HUES48 (cell line): ENCODE results near the gene DUOX1.

Source experiments
- H3K27ac ChIP-seq: one replicate; pipeline ENCODE4 v1.7.0; 2013; ENCODE audit warnings: low read depth, low read length, inconsistent platforms
- H3K27me3 ChIP-seq: 2 replicates; pipeline ENCODE4 v1.6.1; 2013; ENCODE audit warnings: mild to moderate bottlenecking, low read length; ENCODE audit not compliant: control insufficient read depth, insufficient read depth
- H3K36me3 ChIP-seq: 2 replicates; pipeline ENCODE4 v1.6.1; 2013; ENCODE audit warnings: low read length; ENCODE audit not compliant: control insufficient read depth, insufficient read depth
- H3K4me1 ChIP-seq: 2 replicates; pipeline ENCODE4 v1.6.1; 2013; ENCODE audit warnings: mild to moderate bottlenecking, low read length; ENCODE audit not compliant: control insufficient read depth, insufficient read depth
- H3K4me3 ChIP-seq: 2 replicates; pipeline ENCODE4 v1.5.1; 2013; ENCODE audit warnings: mild to moderate bottlenecking, low read depth, low read length
- H3K9ac ChIP-seq: 2 replicates; pipeline ENCODE4 v1.6.1; 2013; ENCODE audit warnings: mild to moderate bottlenecking, low read depth, low read length, moderate library complexity
- H3K9me3 ChIP-seq: 2 replicates; pipeline ENCODE4 v1.6.1; 2013; ENCODE audit warnings: low read length; ENCODE audit not compliant: control insufficient read depth, insufficient read depth

The DUOX1 gene

DNA sequence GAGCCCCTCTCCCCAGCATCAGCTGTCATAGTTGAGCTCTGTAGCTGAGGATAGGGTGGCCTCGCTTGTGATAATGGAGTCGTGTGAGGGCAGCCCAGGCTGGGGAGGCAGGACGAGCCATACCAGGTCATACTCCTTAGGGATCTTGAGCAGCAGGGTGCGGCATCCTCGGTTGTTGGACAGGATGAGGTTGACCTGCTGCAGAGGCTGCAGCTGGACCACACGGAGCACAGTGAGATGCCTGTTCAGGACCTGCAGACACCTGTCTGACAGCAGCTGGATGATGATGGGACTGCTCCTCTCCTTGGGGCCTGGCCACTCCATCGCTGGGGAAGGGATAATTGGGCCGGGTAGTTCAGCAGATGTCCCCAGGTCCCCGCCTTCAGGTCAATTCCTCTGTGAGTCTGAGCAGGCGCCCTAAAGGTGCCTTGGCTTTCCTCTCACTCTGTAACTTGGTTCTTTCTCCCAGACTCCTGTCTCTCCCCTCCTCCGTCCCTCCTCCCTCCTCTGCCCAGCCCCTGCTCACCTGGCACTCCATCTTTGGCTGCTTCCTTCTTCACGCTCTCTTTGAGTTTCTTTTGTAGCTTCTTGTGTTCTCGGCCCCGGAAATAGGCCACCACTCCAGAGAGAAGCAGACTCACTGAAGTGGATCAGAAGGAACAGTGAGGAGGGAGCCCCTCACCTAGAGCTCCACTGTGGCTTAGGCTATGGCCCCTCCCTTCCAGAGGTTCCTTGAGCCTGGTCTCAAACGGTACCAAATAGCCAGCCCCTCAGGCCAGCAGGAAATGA, 23.6 kb upstream of the DUOX1 start:
- no peaks in the 10 kb centered on the region for H3K36me3 ChIP-seq
- H3K9ac ChIP-seq, result no peak overlapping the region
- H3K4me1 ChIP-seq, result peaks cover 7% of the 10 kb centered on the region
- H3K9me3 ChIP-seq, result no peaks in the 10 kb centered on the region
- no peak overlapping the region for H3K4me3 ChIP-seq
- H3K27ac ChIP-seq, result no peak overlapping the region
- peaks cover 56% of the 10 kb centered on the region for H3K27me3 ChIP-seq

DNA sequence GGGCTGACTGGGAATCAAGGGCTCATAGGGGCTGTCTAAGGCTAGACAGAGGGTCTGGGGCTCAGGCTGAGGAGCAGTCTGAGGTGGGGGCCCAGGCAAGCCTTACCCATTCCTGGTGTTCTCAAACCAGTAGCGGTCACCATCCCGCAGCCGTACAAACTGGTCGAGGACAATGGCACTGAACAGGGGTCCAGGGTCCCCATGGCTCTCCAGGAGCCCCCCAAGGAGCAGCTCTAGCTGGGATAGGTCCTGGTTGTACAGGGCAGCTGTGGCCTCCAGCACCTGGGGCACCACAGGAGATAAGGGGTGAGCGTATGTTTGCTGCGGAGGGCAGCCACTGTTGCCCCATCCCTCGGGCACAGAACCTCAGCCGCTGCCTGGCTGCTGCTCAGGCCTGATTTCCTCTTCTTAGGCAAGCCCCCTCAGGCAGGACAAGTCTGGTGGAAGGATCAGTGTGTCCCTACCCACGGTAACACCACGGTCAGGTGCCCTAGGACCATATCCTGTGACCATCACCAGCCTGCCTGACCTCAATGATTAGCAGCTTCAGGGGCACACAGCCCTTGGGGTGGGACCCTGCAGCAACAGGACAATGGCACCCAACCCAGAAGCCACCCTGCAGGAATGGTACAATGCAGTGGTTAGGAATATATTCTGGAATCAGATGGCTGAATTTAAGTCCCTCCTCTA, 21.7 kb upstream of the DUOX1 start:
- Histone ChIP-seq H3K9me3 (no peaks in the 10 kb centered on the region), H3K27me3 (peaks cover 70% of the 10 kb centered on the region), H3K27ac (no peak overlapping the region), H3K9ac (no peak overlapping the region), H3K4me3 (no peak overlapping the region), H3K36me3 (no peaks in the 10 kb centered on the region), H3K4me1 (peaks cover 9% of the 10 kb centered on the region)

DNA sequence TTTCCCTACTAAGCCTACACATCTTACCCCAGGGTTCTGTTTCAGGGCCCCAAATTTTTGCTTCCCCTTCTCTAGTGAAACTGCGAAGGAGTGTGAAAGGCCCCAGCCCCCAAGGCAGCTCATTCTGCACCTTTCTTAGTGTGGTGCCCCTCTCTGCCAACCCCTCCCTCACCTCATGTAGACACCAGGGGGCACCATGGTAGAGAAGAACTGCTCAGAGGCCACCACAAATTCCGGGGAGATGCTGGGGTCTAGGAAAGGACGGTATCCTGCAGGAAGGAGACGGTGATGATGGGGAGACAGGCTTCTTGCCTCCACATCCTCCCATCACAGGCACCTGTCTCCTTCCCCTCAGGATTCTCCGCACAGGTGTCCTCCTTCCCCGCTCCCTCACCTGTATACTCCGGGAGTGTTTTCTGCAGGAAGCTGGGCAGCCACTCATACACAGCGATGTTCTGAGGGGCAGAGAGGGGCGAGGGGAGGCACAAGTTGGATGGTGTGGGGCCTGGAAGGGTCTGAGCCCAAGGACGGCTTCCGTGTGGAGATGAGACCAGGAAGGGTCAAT, 19.5 kb upstream of the DUOX1 start:
- H3K4me3 ChIP-seq, result no peak overlapping the region
- H3K27ac ChIP-seq, result no peak overlapping the region
- no peaks in the 10 kb centered on the region for H3K9me3 ChIP-seq
- H3K27me3 ChIP-seq, result peaks cover 88% of the 10 kb centered on the region
- H3K4me1 ChIP-seq, result peaks cover 24% of the 10 kb centered on the region
- no peaks in the 10 kb centered on the region for H3K36me3 ChIP-seq
- no peak overlapping the region for H3K9ac ChIP-seq

- Histone ChIP-seq H3K27ac (no peak overlapping the region), H3K9me3 (no peaks in the 10 kb centered on the region), H3K4me3 (no peak overlapping the region; the same call in 1 of the 2 replicates), H3K4me1 (peaks cover 25% of the 10 kb centered on the region), H3K36me3 (no peaks in the 10 kb centered on the region), H3K27me3 (peaks cover 88% of the 10 kb centered on the region), H3K9ac (no peak overlapping the region)
These were observed 18.2 kb upstream of the DUOX1 start for GRCh38 chr15:45111390-45112142.

- H3K27me3 ChIP-seq, result peaks cover 89% of the 10 kb centered on the region
- peak overlapping the region; percentile 37; the same call in 1 of the 2 replicates for H3K4me3 ChIP-seq
- H3K36me3 ChIP-seq, result no peaks in the 10 kb centered on the region
- H3K4me1 ChIP-seq, result peaks cover 28% of the 10 kb centered on the region
- no peak overlapping the region for H3K9ac ChIP-seq
- no peak overlapping the region for H3K27ac ChIP-seq
- no peaks in the 10 kb centered on the region for H3K9me3 ChIP-seq
These were observed 17.6 kb upstream of the DUOX1 start for GRCh38 chr15:45112143-45112590.

DNA sequence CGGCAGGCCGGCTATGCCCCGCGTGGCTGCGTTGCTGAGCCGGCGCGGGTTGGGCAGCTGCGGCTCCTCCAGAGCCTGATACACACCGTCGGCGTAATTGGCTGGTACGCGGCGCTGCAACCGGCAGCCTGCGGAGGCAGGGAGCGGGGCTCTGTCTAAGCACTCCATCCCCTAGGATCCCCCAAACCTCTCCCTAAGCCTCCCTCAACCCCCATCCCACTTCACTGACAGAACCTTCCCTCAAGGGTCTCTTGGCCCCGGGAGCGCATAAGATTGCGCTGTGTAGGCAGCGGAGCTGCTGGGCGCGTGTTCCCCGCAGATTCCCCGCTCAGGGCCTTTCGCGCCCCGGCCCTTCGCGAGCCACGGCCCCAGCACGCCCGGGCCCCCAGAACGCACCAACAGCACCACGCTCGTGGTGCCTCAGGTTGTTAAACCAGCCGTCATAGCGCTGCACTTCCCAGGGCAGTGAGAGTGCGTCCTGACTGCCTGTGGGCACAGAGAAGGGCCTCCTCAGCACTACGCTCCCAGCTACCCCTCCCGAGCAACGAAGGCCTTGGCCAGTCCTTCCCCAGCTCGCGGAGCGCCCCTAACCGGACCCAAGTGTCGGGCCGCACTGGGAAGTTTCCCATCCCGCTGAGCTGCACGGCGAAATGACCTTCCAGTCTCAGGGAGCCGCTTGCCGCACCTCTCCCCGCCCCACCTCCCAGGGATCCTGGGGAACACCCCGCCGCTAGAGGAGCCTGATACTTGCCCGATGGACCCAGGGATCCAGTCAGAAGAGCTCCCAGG, 17.0 kb upstream of the DUOX1 start:
- no peaks in the 10 kb centered on the region for H3K36me3 ChIP-seq
- H3K4me1 ChIP-seq, result peaks cover 28% of the 10 kb centered on the region
- no peak overlapping the region for H3K9ac ChIP-seq
- H3K4me3 ChIP-seq, result peak overlapping the region; percentile 37
- H3K27me3 ChIP-seq, result peaks cover 95% of the 10 kb centered on the region
- H3K9me3 ChIP-seq, result no peaks in the 10 kb centered on the region
- H3K27ac ChIP-seq, result no peak overlapping the region

- Histone ChIP-seq H3K36me3 (no peaks in the 10 kb centered on the region), H3K4me3 (peak overlapping the region; percentile 37), H3K9ac (no peak overlapping the region), H3K27me3 (peaks cover 98% of the 10 kb centered on the region), H3K4me1 (peaks cover 28% of the 10 kb centered on the region), H3K27ac (no peak overlapping the region), H3K9me3 (no peaks in the 10 kb centered on the region)
These were observed 16.3 kb upstream of the DUOX1 start for GRCh38 chr15:45113380-45113990.

DNA sequence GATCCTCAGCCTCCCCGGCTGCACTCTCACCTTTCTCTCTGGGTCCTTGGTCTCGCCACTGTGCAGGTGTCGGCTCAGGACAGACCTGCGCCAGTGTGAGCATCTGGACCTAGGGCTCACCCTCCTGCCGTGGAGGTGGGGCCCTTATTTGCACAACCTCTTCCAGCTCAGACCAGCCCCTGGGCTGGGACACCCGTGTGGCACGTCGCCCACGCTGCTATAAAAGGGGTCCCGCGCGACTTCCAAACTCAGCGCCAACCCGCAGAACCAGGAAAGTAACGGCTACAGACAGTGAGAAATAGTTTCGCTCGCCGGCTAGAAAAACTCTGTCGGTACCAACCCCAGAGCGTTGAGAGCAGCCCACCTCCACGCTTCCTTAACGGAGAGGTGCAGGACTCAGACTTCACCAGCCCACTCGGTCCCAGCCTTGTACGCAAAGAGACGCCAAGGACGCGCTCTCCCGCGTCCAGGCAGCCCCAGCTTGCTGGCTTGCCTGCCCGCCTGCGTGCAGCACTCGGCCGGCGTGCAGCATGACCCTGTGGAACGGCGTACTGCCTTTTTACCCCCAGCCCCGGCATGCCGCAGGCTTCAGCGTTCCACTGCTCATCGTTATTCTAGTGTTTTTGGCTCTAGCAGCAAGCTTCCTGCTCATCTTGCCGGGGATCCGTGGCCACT, 15.6 kb upstream of the DUOX1 start, which contains the start of the genes DUOX2 and DUOXA2:
DUOX2 (minus strand) TSS at position 97 of the 675 bp plus-strand sequence. CDS start 761 bp downstream, outside the sequence.
DUOXA2 (plus strand) TSS at position 251 of the 675 bp plus-strand sequence; CDS start at position 531, 280 bp downstream.
- no peaks in the 10 kb centered on the region for H3K9me3 ChIP-seq
- H3K27me3 ChIP-seq, result peaks cover 98% of the 10 kb centered on the region

GRCh38 chr15:45114751-45115085, 15.1 kb upstream of the DUOX1 start:
- Histone ChIP-seq H3K27me3 (peaks cover 93% of the 10 kb centered on the region), H3K36me3 (no peaks in the 10 kb centered on the region), H3K4me1 (peaks cover 28% of the 10 kb centered on the region), H3K27ac (no peak overlapping the region), H3K9me3 (no peaks in the 10 kb centered on the region), H3K9ac (no peak overlapping the region), H3K4me3 (no peak overlapping the region)

More for the DNA sequence above, 15.6 kb upstream of the DUOX1 start, which contains the start of the genes DUOX2 and DUOXA2:
- H3K4me1 ChIP-seq, result peaks cover 28% of the 10 kb centered on the region
- H3K36me3 ChIP-seq, result no peaks in the 10 kb centered on the region
- H3K27ac ChIP-seq, result no peak within 1 kb of the TSS
- no peak within 1 kb of the TSS for H3K9ac ChIP-seq
- peak within 1 kb of the TSS; percentile 37 for H3K4me3 ChIP-seq
